Endodermal cell (in vitro differentiated cells): ENCODE results near the gene MAGI3. TPM values are rescaled to one million over a fixed set of nuclear protein-coding genes. Genes with fewer than 3 reads are reported as not detected.

Source experiments
- DNase-seq: peaks from one replicate; pipeline ENCODE4 v3.0.0-alpha.2; 2017
- H3K27ac ChIP-seq: 2 replicates; pipeline ENCODE4 v1.5.1; 2013; ENCODE audit warnings: mild to moderate bottlenecking, low read depth, low read length, moderate library complexity
- H3K27me3 ChIP-seq: 2 replicates; pipeline ENCODE4 v1.6.1; 2013; ENCODE audit warnings: mild to moderate bottlenecking, low read length, moderate library complexity; ENCODE audit not compliant: insufficient read depth, control insufficient read depth, poor library complexity, severe bottlenecking
- H3K36me3 ChIP-seq: 2 replicates; pipeline ENCODE4 v1.7.0; 2013; ENCODE audit warnings: mild to moderate bottlenecking, low read length, moderate library complexity; ENCODE audit not compliant: control insufficient read depth, insufficient read depth
- H3K4me1 ChIP-seq: one replicate; pipeline ENCODE4 v1.7.0; 2013; ENCODE audit warnings: low read length; ENCODE audit not compliant: control insufficient read depth, insufficient read depth
- H3K4me3 ChIP-seq: 2 replicates; pipeline ENCODE4 v1.5.1; 2013; ENCODE audit warnings: mild to moderate bottlenecking, low read length, moderate library complexity
- H3K9ac ChIP-seq: 2 replicates; pipeline ENCODE4 v1.6.1; 2013; ENCODE audit warnings: mild to moderate bottlenecking, low read length, moderate library complexity; ENCODE audit not compliant: poor library complexity, severe bottlenecking; ENCODE audit errors: extremely low read depth
- H3K9me3 ChIP-seq: 2 replicates; pipeline ENCODE4 v1.6.1; 2013; ENCODE audit warnings: mild to moderate bottlenecking, low read length, moderate library complexity; ENCODE audit not compliant: control insufficient read depth
- H3K27ac Mint-ChIP-seq: 2 replicates; pipeline ENCODE4 v1.8.0; 2020; ENCODE audit warnings: mixed read lengths
- H3K27me3 Mint-ChIP-seq: 2 replicates; pipeline ENCODE4 v1.8.0; 2021; ENCODE audit warnings: mild to moderate bottlenecking, mixed read lengths; ENCODE audit not compliant: insufficient read depth
- H3K36me3 Mint-ChIP-seq: 2 replicates; pipeline ENCODE4 v1.8.0; 2020; ENCODE audit warnings: low read depth, mixed read lengths
- H3K4me1 Mint-ChIP-seq: 2 replicates; pipeline ENCODE4 v1.8.0; 2020; ENCODE audit warnings: mixed read lengths
- H3K4me3 Mint-ChIP-seq: 2 replicates; pipeline ENCODE4 v1.8.0; 2020; ENCODE audit warnings: mild to moderate bottlenecking, moderate library complexity, mixed read lengths
- H3K9me3 Mint-ChIP-seq: 2 replicates; pipeline ENCODE4 v1.8.0; 2020; ENCODE audit warnings: mild to moderate bottlenecking, mixed read lengths
- CTCF ChIP-seq: fragments of 200-600 bp; sonication (generic); conservative IDR thresholded peaks from 2 replicates; pipeline ENCODE4 v1.5.0; 2021; ENCODE audit warnings: antibody characterized with exemption, mild to moderate bottlenecking
- WGBS, 2 experiments: methylation state at CpG; one replicate each; pipeline versions ENCODE4 v1.1.5 to v1.1.7; 2013; ENCODE audit warnings: missing lambda C conversion rate in 2 of 2, mixed read lengths in 1 of 2; ENCODE audit not compliant: insufficient coverage in 1 of 2, insufficient read length in 1 of 2; 5-methylcytosine and 5-hydroxymethylcytosine counted together
- total RNA-seq, 2 donors: library from RNA; stranded (reverse); fragmentation: NEBNext Ultra II Directional in 1 of 2; extraction: Animal tissue kit (Norgen Biotek cat#: 25700) in 1 of 2; gene quantifications; 2 replicates in 1 of 2; 3 replicates in 1 of 2; pipeline ENCODE4 v1.2.1, GENCODE V29; 2021

The MAGI3 gene
- total RNA-seq, 2 donors from 2014 or later: 27.1 to 27.4 TPM

DNA sequence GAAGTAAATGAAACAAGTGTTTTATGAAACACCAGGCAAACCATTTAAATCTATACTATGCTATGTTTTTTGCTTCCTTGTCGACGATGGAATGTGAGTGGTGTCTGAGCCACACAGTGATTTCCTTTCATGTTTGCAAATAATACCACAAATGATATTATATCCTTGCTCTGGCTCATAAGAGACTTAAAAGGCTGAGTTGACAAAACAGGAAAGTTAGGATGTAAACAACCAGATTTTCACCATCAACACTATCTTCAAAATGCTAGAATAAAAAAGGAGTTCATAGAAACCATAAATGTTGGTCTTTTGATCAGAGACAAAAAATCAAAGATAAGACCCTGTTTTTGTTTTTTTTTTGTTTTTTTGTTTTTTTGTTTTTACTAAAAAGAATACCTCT lies 17.8 kb upstream of the MAGI3 start:
- H3K4me1 Mint-ChIP-seq: no peaks in the 10 kb centered on the region
- no peak for DNase-seq
- no peaks in the 10 kb centered on the region for H3K36me3 Mint-ChIP-seq
- H3K9me3 Mint-ChIP-seq: no peaks in the 10 kb centered on the region
- WGBS, 2 experiments: 90 to 97% methylated on average over 2 of the region's 2 CpGs
- H3K27ac Mint-ChIP-seq: no peak overlapping the region
- no peak overlapping the region for H3K4me3 ChIP-seq
- H3K27me3 ChIP-seq: no peaks in the 10 kb centered on the region
- no peaks in the 10 kb centered on the region for H3K36me3 ChIP-seq
- H3K27ac ChIP-seq: no peak overlapping the region
- no peaks in the 10 kb centered on the region for H3K27me3 Mint-ChIP-seq
- no peak for TF ChIP-seq CTCF
- no peaks in the 10 kb centered on the region for H3K9me3 ChIP-seq
- no peaks in the 10 kb centered on the region for H3K4me1 ChIP-seq
- H3K4me3 Mint-ChIP-seq: no peak overlapping the region
- H3K9ac ChIP-seq: no peak overlapping the region

- no peaks in the 10 kb centered on the region for H3K36me3 Mint-ChIP-seq
- no peaks in the 10 kb centered on the region for H3K4me1 ChIP-seq
- H3K9me3 Mint-ChIP-seq: no peaks in the 10 kb centered on the region
- H3K27me3 ChIP-seq: no peaks in the 10 kb centered on the region
- no peaks in the 10 kb centered on the region for H3K36me3 ChIP-seq
- H3K27ac ChIP-seq: no peak overlapping the region
- no peak overlapping the region for H3K4me3 Mint-ChIP-seq
- H3K9me3 ChIP-seq: no peaks in the 10 kb centered on the region
- no peaks in the 10 kb centered on the region for H3K4me1 Mint-ChIP-seq
- H3K9ac ChIP-seq: no peak overlapping the region
- TF ChIP-seq CTCF: no peak
- DNase-seq: no peak
- H3K4me3 ChIP-seq: no peak overlapping the region
- H3K27me3 Mint-ChIP-seq: no peaks in the 10 kb centered on the region
- H3K27ac Mint-ChIP-seq: no peak overlapping the region
Observed at GRCh38 chr1:113373644-113374043, 16.7 kb upstream of the MAGI3 start.

DNA sequence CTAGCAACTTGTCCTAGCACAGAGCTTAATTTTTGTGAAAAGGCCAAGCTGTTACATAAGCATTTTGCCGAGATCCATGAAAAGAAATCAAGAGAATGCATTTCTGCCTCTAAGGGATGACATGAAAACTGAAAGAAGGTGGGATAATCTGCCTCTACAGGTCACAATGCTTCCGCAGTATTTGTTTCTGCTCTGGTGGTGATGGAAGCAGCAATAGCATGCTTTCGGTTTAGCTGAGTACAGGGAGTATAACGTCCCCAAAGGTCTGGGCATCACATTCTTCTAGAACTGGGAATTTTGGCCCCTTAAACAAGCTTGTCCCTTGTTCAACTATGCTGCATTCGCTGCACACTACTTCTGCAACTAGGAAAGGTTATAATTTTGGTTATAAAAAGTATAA lies 14.4 kb upstream of the MAGI3 start:
- no peaks in the 10 kb centered on the region for H3K4me1 Mint-ChIP-seq
- DNase-seq: no peak
- H3K27ac ChIP-seq: no peak overlapping the region
- H3K4me3 Mint-ChIP-seq: no peak overlapping the region
- no peaks in the 10 kb centered on the region for H3K36me3 Mint-ChIP-seq
- H3K27ac Mint-ChIP-seq: no peak overlapping the region
- 70 to 100% methylated on average over 2 to 5 of the region's 5 CpGs for WGBS, 2 experiments
- H3K9me3 Mint-ChIP-seq: no peaks in the 10 kb centered on the region
- H3K9ac ChIP-seq: no peak overlapping the region
- H3K4me3 ChIP-seq: no peak overlapping the region
- no peaks in the 10 kb centered on the region for H3K27me3 ChIP-seq
- TF ChIP-seq CTCF: peak; percentile 11
- H3K4me1 ChIP-seq: no peaks in the 10 kb centered on the region
- H3K9me3 ChIP-seq: no peaks in the 10 kb centered on the region
- H3K27me3 Mint-ChIP-seq: no peaks in the 10 kb centered on the region
- H3K36me3 ChIP-seq: no peaks in the 10 kb centered on the region
